ENCODE results near the gene AFF3.

- no peak for TF ChIP-seq CTCF (IDR thresholded peaks at IDR 0.05)
- TF ChIP-seq POLR2A (IDR thresholded peaks at IDR 0.05) = no peak
Observed at GRCh38 chr2:99970292-99970868, 172.0 kb downstream of the AFF3 start.
